ENCODE data around the gene OPCML. TPM values are rescaled to one million over a fixed set of nuclear protein-coding genes. Genes with fewer than 3 reads are reported as not detected.

Gene OPCML
- total RNA-seq, 1 experiment from 2014 or later = not detected

DNA sequence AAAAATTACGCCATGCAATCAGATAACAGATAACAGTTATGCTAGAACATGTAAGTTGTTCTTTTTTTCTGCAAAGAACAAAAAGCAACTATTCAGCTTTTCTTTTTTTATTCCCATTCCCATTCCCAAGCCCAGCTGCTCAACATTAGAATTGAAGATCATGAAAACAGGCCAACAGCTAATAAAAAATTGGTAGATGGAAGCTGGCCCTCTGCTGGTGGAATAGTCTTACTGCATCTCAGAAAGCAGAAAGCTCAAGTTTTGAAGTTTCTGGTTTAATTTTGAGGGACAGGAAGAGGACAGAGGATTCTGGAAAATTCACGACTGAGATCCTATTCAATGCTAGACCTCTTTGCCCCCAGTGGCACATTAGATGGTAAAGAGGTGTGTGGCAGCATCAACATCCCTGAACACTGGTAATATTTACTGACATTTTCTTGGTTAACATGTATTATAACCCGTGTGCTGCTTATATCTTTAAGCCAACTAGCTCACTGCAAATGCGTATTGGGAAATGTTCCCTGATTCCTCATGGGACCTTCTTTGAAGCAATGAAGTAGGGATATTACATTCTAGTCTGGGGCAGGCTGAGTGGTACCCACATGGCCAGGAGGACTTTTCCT lies 591.2 kb downstream of the OPCML start:
- TF ChIP-seq, protein P1, sequence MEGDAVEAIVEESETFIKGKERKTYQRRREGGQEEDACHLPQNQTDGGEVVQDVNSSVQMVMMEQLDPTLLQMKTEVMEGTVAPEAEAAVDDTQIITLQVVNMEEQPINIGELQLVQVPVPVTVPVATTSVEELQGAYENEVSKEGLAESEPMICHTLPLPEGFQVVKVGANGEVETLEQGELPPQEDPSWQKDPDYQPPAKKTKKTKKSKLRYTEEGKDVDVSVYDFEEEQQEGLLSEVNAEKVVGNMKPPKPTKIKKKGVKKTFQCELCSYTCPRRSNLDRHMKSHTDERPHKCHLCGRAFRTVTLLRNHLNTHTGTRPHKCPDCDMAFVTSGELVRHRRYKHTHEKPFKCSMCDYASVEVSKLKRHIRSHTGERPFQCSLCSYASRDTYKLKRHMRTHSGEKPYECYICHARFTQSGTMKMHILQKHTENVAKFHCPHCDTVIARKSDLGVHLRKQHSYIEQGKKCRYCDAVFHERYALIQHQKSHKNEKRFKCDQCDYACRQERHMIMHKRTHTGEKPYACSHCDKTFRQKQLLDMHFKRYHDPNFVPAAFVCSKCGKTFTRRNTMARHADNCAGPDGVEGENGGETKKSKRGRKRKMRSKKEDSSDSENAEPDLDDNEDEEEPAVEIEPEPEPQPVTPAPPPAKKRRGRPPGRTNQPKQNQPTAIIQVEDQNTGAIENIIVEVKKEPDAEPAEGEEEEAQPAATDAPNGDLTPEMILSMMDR (conservative IDR thresholded peaks at IDR 0.05) = peak; percentile 91
- no peak for TF ChIP-seq EZH2 (IDR thresholded peaks at IDR 0.05; ENCODE audit: low read depth)
- intact Hi-C loops (cut with micrococcal nuclease; ENCODE audit: unreplicated experiment) = no loop called here
- Histone ChIP-seq H3K4me1 (replicated peaks; ENCODE audit: insufficient read depth) (no peaks in the 10 kb centered on the region), H4K20me1 (ENCODE audit: insufficient read depth) (no peaks in the 10 kb centered on the region), H3K79me2 (ENCODE audit: low read depth) (no peaks in the 10 kb centered on the region), H3K4me2 (no peak overlapping the region), H3K4me3 (no peak overlapping the region), H3K36me3 (ENCODE audit: low read depth) (no peaks in the 10 kb centered on the region), H3K27me3 (ENCODE audit: insufficient read depth, low read depth) (no peaks in the 10 kb centered on the region; the same call in 1 of the 2 replicates), H3F3A (ENCODE audit: insufficient read depth, low read depth) (no peaks in the 10 kb centered on the region), H3K9me3 (ENCODE audit: insufficient read depth, low read depth) (no peaks in the 10 kb centered on the region), H3K27ac (no peak overlapping the region), H3K9me2 (ENCODE audit: insufficient read depth) (no peaks in the 10 kb centered on the region), H2AFZ (no peak overlapping the region)
- DNase-seq = no peak
- BruUV-seq (replicated peaks) = no TSS peak
- POLR2A ChIA-PET (ENCODE audit: unreplicated experiment) = no interaction called here
- CTCF ChIA-PET = interaction anchor here (1.0 to 1.6 kb wide), 2 partner anchors 1193 to 1246 kb away, joined by 3 to 8 read pairs; no protein-coding TSS in a partner anchor

- Histone ChIP-seq H4K20me1 (ENCODE audit: insufficient read depth) (no peaks in the 10 kb centered on the region), H3K27me3 (ENCODE audit: insufficient read depth, low read depth) (no peaks in the 10 kb centered on the region; the same call in 1 of the 2 replicates), H3K79me2 (ENCODE audit: low read depth) (no peaks in the 10 kb centered on the region), H3K9me2 (ENCODE audit: insufficient read depth) (no peaks in the 10 kb centered on the region), H3K4me1 (replicated peaks; ENCODE audit: insufficient read depth) (no peaks in the 10 kb centered on the region), H3K36me3 (ENCODE audit: low read depth) (no peaks in the 10 kb centered on the region), H3K4me3 (no peak overlapping the region), H3F3A (ENCODE audit: insufficient read depth, low read depth) (no peaks in the 10 kb centered on the region), H3K9me3 (ENCODE audit: insufficient read depth, low read depth) (no peaks in the 10 kb centered on the region), H2AFZ (no peak overlapping the region), H3K27ac (no peak overlapping the region), H3K4me2 (no peak overlapping the region)
- ChIA-PET CTCF (no interaction called here), POLR2A (ENCODE audit: unreplicated experiment) (no interaction called here)
- intact Hi-C loops (cut with micrococcal nuclease; ENCODE audit: unreplicated experiment) = no loop called here
- BruUV-seq (replicated peaks) = no TSS peak
- TF ChIP-seq, protein P1 (conservative IDR thresholded peaks at IDR 0.05) = no peak
- TF ChIP-seq EZH2 (IDR thresholded peaks at IDR 0.05; ENCODE audit: low read depth) = no peak
- no peak for DNase-seq
Observed at GRCh38 chr11:132937016-132937415, 595.3 kb downstream of the OPCML start.

DNA sequence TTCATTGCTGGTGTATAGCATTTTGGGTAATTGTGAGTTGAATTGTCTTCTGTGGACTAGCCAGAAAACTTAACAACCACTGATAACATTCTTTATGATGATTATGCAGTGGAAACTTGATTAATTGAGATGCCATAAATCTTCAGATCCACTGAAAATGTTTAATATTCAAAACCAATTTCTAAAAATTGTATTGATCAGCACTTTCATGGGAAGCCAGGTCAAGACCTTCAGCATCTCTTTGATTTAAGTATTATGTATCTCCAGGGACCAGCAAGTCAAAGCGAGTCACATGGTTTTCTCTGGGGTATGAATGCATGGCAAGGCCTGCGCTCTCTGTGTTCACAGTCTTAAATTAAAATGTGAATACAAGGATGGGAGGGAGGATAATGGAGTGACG lies 596.9 kb downstream of the OPCML start:
- H2AFZ ChIP-seq = no peak overlapping the region
- H3K4me2 ChIP-seq = no peak overlapping the region
- no TSS peak for BruUV-seq (replicated peaks)
- H3K79me2 ChIP-seq (ENCODE audit: low read depth) = no peaks in the 10 kb centered on the region
- CTCF ChIA-PET = no interaction called here
- no peaks in the 10 kb centered on the region for H3K9me2 ChIP-seq (ENCODE audit: insufficient read depth)
- no peak for DNase-seq
- H3K27me3 ChIP-seq (ENCODE audit: insufficient read depth, low read depth) = no peaks in the 10 kb centered on the region; the same call in 1 of the 2 replicates
- intact Hi-C loops (cut with micrococcal nuclease; ENCODE audit: unreplicated experiment) = no loop called here
- no peak overlapping the region for H3K4me3 ChIP-seq
- H3F3A ChIP-seq (ENCODE audit: insufficient read depth, low read depth) = no peaks in the 10 kb centered on the region
- no peak for TF ChIP-seq EZH2 (IDR thresholded peaks at IDR 0.05; ENCODE audit: low read depth)
- H3K36me3 ChIP-seq (ENCODE audit: low read depth) = no peaks in the 10 kb centered on the region
- no peak overlapping the region for H3K27ac ChIP-seq
- H4K20me1 ChIP-seq (ENCODE audit: insufficient read depth) = no peaks in the 10 kb centered on the region
- H3K4me1 ChIP-seq (replicated peaks; ENCODE audit: insufficient read depth) = no peaks in the 10 kb centered on the region
- POLR2A ChIA-PET (ENCODE audit: unreplicated experiment) = no interaction called here
- H3K9me3 ChIP-seq (ENCODE audit: insufficient read depth, low read depth) = no peaks in the 10 kb centered on the region

DNA sequence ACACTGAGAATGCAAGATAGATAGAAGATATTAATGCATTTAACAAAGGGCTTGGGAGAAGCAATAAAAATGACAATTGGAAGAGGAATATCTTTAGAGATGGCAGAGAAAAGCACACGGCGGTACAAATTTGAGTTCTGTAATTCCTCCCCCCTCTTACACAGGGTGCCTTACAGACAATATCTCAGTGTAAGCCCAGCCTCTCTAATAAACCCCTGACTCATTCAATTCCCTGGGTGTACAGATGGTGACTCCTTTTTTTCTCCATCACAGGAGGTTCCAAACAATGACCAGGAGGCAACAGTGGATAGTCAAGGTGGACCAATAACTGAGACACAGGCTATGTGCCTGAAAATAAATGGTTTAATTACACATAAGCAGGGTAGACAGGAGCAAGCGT lies 598.6 kb downstream of the OPCML start:
- POLR2A ChIA-PET (ENCODE audit: unreplicated experiment) = no interaction called here
- H3K27ac ChIP-seq = no peak overlapping the region
- H3K36me3 ChIP-seq (ENCODE audit: low read depth) = no peaks in the 10 kb centered on the region
- DNase-seq = no peak
- no peaks in the 10 kb centered on the region for H3K9me3 ChIP-seq (ENCODE audit: insufficient read depth, low read depth)
- no peak overlapping the region for H3K4me3 ChIP-seq
- H3K4me2 ChIP-seq = no peak overlapping the region
- H4K20me1 ChIP-seq (ENCODE audit: insufficient read depth) = no peaks in the 10 kb centered on the region
- intact Hi-C loops (cut with micrococcal nuclease; ENCODE audit: unreplicated experiment) = no loop called here
- no peaks in the 10 kb centered on the region for H3F3A ChIP-seq (ENCODE audit: insufficient read depth, low read depth)
- H2AFZ ChIP-seq = no peak overlapping the region
- H3K79me2 ChIP-seq (ENCODE audit: low read depth) = no peaks in the 10 kb centered on the region
- no peaks in the 10 kb centered on the region; the same call in 1 of the 2 replicates for H3K27me3 ChIP-seq (ENCODE audit: insufficient read depth, low read depth)
- BruUV-seq (replicated peaks) = no TSS peak
- no peaks in the 10 kb centered on the region for H3K9me2 ChIP-seq (ENCODE audit: insufficient read depth)
- CTCF ChIA-PET = no interaction called here
- TF ChIP-seq, protein P1 (conservative IDR thresholded peaks at IDR 0.05) = no peak
- no peak for TF ChIP-seq EZH2 (IDR thresholded peaks at IDR 0.05; ENCODE audit: low read depth)
- H3K4me1 ChIP-seq (replicated peaks; ENCODE audit: insufficient read depth) = no peaks in the 10 kb centered on the region

Data from PC-9 (cell line).